ENCODE measurements around the gene ATN1.

ATN1 gene

GRCh38 chr12:6959805-6960592, 32.2 kb downstream of the ATN1 start:
- no peak for DNase-seq

DNA sequence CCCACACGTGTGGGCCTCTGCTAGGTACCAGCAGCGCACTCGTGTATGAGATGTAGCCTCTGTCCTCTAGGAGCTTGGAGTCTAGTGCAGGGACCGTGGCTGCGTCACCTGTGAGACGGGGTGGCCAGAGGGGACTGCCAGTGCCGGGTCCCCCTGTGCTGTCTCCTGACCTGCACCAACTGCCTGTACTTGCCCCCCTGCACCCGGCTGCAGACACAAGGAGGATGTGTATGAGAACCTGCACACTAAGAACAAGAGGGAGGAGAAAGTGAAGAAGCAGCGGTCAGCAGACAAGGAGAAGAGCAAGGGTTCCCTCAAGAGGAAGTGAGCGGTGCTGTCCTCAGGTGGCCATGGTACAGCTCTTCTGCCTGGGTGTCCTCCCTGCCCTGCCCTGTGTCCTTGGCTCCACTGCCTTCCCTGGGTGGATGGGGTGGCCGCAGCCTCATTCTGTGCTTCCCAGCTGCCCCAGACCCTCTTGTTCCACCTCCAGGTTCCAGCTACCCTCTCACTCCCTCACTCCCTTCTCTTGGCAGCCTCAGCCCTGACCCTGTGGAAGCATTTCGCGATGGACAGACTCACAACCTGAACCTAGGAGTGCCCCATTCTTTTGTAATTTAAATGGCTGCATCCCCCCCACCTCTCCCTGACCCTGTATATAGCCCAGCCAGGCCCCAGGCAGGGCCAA, 33.0 kb downstream of the ATN1 start:
- DNase-seq, result no peak

DNA sequence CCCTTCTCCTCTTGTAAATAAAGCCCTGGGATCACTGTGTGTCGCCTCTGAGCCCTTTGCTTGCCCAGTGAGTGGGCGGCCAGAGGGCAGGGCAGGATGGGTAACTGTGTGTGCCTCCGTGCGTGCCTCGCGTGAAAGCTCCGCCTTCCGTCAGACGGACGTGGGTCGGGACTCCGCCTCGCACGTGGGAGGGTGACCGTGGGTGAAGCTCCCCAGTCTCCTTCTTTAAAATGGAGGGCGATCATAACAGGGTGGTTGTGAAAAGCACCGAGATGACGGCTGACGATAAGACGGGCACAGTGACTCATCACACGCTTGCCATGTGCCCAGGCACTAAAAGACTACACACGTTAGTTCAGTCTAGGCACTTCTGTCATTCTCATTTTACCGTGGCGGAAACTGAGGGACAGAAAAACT, 33.5 kb downstream of the ATN1 start:
- peak; percentile 11 for DNase-seq

- no peak for DNase-seq
Observed at GRCh38 chr12:6961695-6962284, 34.0 kb downstream of the ATN1 start.

DNA sequence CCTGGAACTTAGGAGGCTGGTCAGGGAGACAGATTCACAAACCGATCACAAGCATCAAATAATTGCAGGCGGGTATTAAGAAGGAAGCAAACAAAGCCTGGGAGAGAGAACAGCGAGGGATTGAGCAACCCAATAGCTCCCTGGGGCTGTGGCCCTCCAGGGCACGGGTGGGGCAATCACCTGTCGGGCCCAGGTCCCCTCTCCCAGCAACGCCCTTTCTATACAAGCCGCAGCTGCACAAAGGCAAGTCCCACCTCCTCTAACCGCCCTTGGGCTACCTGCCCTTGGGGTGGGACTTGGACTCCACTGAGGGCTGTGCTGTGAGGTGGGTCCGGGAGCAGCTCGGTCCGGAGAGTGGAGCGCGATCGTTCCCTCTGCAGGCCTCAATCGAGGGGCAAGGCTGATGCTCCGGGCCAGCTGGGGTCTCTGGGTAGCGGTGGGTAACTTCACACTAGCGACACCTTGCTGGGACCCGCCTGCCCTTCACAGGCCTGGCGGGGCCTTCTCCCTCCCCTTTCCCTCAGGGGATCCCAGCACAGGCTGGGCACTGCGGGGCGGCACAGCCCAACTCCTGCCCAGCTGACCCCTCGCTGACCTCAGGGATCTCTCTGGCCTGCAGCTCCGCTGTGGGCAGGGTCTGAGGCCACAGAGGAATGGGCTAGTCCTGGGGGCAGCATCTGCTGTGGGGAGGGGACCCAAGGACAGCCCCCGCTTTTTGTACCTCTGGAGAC, 34.7 kb downstream of the ATN1 start:
- DNase-seq, result no peak

DNA sequence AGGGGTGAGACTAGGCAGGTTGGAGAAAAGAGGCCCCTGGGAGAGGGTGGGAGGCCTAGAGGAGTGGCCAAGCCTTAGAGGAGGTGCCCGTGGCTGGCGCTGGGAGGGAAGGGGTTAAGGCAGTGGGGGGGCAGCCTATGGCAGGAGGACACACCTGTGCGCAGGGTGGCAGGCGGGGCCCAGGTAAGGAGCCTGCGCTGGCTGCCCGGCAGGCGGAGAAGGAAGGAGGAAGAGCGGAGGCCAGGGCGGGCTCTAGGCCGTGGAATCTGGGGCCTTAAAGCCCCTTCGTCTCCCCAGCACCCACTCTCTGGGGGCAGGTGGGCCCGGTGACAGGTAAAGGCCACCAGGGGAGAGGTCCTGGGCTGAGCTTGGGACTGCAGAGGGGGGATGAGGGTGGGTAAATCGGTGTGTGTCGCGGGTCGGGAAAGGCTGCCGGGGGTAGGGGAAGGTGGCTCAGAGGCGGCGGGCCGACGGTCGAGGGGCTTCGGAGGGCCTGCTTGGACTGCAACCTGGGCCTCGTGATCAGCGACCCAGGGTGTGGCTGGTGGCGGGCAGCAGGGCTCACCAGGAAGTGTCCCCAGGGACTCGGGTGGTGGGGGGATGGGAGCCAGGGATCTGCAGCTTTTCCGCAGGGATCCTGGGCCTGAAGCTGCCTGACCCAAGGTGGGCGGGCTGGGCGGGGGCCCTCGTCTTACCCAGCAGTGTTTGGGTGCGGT, 35.4 kb downstream of the ATN1 start:
- DNase-seq, result no peak

- DNase-seq, result no peak
Observed at GRCh38 chr12:6963791-6964413, 36.1 kb downstream of the ATN1 start.

GRCh38 chr12:6964605-6965025, 36.9 kb downstream of the ATN1 start:
- no peak for DNase-seq

DNA sequence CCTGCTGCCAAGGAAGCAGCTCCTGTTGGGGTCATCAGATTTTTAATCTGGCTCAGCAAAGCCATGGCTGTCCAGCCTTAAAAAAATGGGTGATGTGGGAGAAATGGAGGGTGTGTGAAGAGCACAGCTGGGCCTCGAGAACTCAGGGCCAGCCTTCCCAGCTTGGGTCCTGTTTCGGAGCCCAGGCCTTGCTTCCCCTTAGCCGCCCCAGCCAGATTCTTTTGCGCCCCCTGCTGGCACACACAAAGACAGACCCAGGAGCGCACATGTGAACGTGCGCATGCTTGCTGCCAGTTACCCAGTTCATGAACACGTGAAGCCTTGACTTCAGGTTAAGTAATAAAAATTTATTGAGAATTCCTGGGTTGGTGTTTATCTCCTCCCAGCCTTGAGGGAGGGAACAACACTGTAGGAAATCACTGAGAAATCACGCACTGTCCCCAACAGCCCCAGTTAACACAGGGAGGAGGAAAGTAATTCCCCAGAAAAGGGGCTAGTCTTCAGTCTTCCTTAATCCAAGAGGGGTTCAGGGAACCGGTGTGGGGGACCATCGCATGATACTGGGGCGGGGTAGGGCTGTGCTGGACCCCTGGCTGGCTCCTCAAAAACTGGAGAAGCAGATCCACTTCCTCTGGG, 37.4 kb downstream of the ATN1 start:
- no peak for DNase-seq

- no peak for DNase-seq
Observed at GRCh38 chr12:6965714-6966113, 38.0 kb downstream of the ATN1 start.

DNA sequence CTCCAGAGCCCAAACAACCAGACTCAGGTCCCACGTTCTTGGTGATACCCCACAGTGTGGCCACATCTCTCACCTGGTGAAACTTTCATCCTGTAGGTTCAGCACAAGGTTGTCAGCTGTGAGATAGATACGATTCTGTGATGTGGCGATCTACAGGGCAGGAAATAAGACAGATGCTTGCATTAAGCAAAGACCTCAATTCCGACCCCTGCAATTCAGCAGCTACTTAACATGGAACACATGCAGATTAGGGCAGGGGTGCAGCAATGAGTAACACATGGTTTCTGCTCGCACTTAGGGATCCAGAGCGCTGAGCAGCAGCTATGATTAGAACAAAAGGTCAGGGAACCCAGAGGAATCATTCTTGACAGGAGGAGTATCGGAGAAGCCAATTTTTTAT, 38.6 kb downstream of the ATN1 start:
- DNase-seq, result no peak

DNA sequence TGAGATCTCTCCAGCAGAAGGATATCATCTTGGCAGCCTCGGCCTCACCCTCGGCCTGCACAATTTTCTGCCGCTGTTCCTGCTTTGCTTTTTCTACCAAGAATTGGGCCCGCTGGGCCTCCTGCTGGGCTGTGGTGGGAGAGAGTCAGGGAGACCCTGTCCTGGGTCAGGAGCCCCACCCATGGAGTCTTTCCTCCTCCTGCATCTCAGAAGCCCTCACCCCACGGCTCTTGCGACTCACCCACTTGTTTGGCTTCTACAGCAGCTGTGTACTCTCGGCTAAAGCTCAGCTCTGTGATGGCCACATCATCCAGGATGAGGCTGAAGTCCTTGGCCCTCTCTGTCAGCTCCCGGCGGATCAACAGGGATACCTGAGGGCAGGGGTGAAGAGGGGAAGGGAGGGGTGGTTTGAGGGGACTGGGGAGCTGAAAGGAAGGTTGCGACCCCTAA, 39.9 kb downstream of the ATN1 start:
- no peak for DNase-seq

DNA sequence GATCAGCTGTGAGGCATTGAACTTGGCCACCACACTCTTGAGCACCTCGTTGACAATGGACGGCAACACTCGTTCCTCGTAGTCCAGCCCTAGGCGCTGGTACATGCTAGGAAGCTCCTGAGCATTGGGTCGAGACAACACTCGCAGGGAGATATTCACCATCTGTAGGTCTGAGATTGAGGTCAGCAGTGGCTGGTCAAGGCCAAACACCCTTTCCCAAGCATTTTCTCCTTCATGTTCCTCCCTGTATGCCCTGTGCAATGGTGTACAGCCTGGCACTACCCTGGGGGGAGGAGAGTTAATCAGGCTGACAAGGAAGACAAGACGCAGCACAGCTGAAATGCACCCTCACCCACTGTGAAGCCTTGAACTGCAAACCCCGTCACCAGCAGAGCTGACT, 40.7 kb downstream of the ATN1 start:
- no peak for DNase-seq

GRCh38 chr12:6970096-6970527, 42.4 kb downstream of the ATN1 start:
- no peak for DNase-seq

DNA sequence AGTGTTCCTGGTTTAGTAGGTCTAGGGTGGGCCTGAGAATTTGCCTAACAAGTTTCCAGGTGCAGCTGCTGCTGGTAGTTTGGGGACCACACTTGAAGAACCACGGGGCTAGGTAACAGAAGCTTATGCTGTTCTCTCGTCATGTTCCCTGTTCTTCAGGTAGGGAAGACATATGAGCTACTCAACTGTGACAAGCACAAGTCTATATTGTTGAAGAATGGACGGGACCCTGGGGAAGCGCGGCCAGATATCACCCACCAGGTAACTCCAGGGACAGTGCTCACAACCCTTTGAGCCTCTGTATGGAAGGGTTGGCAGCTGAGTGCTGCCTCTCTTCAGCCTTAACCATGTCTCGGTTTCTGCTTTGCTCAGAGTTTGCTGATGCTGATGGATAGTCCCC, 46.4 kb downstream of the ATN1 start:
- DNase-seq, result no peak

- no peak for DNase-seq
Observed at GRCh38 chr12:6975297-6976032, 47.7 kb downstream of the ATN1 start.

DNA sequence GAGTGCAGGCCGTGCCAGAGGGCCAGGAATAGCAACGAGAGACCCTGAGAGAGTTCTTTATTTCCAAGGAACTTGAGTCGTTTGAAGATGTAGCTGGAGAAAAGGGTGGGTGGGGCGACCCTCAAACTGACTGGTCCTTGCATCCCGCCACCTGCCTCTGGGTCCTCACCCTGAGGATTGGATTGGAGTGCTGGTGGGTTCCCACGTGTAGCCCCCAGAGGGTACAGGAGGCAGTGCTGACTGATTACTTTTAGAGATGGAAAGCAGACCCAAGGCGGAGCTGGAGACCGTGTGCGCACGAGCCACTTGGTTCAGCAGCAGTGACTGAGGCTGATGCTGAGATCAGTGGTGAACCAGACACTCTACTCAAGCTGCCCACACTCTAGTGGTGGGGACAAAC, 49.9 kb downstream of the ATN1 start:
- no peak for DNase-seq

- DNase-seq, result no peak
Observed at GRCh38 chr12:6978188-6978587, 50.4 kb downstream of the ATN1 start.

GRCh38 chr12:6978611-6979011, 50.9 kb downstream of the ATN1 start:
- no peak for DNase-seq

GRCh38 chr12:6979021-6979420, 51.3 kb downstream of the ATN1 start:
- DNase-seq, result no peak

DNA sequence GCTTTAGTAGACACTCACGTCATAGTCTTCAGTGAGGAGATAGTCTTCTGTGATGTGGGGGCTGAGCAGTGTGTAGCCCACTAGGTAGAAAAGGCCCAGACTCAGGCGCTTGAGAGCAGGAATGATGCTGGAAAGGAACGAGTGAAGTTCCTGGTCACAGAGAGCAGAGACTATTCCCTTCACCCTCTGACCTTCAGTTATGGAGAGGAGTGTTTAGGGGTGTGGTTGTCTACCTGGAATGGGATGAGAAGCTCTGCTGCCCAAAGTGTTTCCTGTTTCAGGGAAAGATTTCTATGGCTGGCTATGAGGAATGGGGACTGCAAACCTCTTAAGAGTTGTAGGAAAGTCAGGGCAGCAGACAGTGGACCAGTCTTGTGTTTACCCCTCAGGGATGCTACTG, 51.7 kb downstream of the ATN1 start:
- DNase-seq, result no peak
